PC-3 (cell line): ENCODE results near the gene PDE11A.

Experiments
- CTCF ChIP-seq: fragments of 300-600 bp; sonication (generic); conservative IDR thresholded peaks from 2 replicates; pipeline ENCODE4 v1.5.1; 2017; ENCODE audit warnings: antibody characterized with exemption, low read depth, mild to moderate bottlenecking, low read length
- EZH2 ChIP-seq: fragments of 300-600 bp; sonication (generic); IDR thresholded peaks from one replicate; pipeline ENCODE4 v1.6.1; 2017; ENCODE audit warnings: antibody characterized with exemption, mild to moderate bottlenecking, low read length; ENCODE audit not compliant: unreplicated experiment
- EZH2phosphoT487 ChIP-seq: fragments of 300-600 bp; sonication (generic); IDR thresholded peaks from 2 replicates; pipeline ENCODE4 v1.6.1; 2018; ENCODE audit warnings: mild to moderate bottlenecking, antibody characterized with exemption, low read length, borderline replicate concordance

GRCh38 chr2:177682006-177682405 is 390.6 kb downstream of the PDE11A start:
- TF ChIP-seq CTCF (no peak), EZH2phosphoT487 (no peak), EZH2 (no peak)
